ENCODE measurements around the gene PDZRN3.

PDZRN3 gene

DNA sequence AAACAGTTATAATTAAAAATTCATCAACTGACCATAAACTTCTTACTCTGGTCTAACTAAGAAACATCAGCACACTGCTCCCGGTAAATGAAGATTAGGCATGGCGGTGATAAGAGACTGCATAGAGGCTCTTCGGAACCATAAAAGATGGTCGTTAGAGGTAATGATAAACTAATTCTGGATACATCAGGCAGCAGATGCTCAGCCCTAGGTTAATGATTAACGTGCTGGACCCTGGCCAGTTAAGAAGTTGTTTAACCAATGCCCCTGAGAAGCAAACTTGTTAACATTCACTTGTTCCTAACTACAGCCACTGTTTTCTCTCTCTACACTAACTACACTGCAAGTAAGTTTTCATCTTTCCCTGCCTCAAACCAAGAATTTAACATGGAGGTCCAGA lies 111.5 kb downstream of the PDZRN3 start:
- no peak overlapping the region for H3K4me3 ChIP-seq
- TF ChIP-seq CTCF (IDR thresholded peaks at IDR 0.05), result no peak
- no peaks in the 10 kb centered on the region for H3K36me3 ChIP-seq
- H3K27me3 ChIP-seq, result no peaks in the 10 kb centered on the region
- H3K9me3 ChIP-seq, result no peaks in the 10 kb centered on the region
- H3K27ac ChIP-seq, result peak overlapping the region; percentile 78 to 93
- peaks cover 0 to 99% (median 61%) of the 10 kb centered on the region in 4 donors for H3K4me1 ChIP-seq
- DNase-seq, result no peak
- intact Hi-C loops (cut with DNase I; ENCODE audit: low total_unique reads), result loop anchor here (5.0 to 10.0 kb wide), 2 partner anchors 109 to 292 kb away; partner anchors contain the start of gene PDZRN3

GRCh38 chr3:73511571-73512525 lies 112.9 kb downstream of the PDZRN3 start:
- H3K27ac ChIP-seq, result peak overlapping the region; percentile 78 to 93
- intact Hi-C loops (cut with DNase I; ENCODE audit: low total_unique reads), result loop anchor here (5.0 to 10.0 kb wide), 2 partner anchors 110 to 293 kb away; partner anchors contain the start of gene PDZRN3
- DNase-seq, result no peak

GRCh38 chr3:73510784-73511183 lies 114.0 kb downstream of the PDZRN3 start:
- Histone ChIP-seq H3K27me3 (no peaks in the 10 kb centered on the region), H3K9me3 (no peaks in the 10 kb centered on the region), H3K36me3 (no peaks in the 10 kb centered on the region), H3K4me3 (no peak overlapping the region), H3K4me1 (peaks cover 0 to 94% (median 49%) of the 10 kb centered on the region in 4 donors), H3K27ac (peak overlapping the region; percentile 78 to 93)
- intact Hi-C loops (cut with DNase I; ENCODE audit: low total_unique reads), result loop anchor here (5.0 to 10.0 kb wide), 2 partner anchors 112 to 294 kb away; partner anchors contain the start of gene PDZRN3
- no peak for DNase-seq
- no peak for TF ChIP-seq CTCF (IDR thresholded peaks at IDR 0.05)

More at GRCh38 chr3:73511571-73512525, 112.9 kb downstream of the PDZRN3 start:
- no peaks in the 10 kb centered on the region for H3K27me3 ChIP-seq
- TF ChIP-seq CTCF (IDR thresholded peaks at IDR 0.05), result no peak
- H3K4me1 ChIP-seq, result peaks cover 0 to 93% (median 52%) of the 10 kb centered on the region in 4 donors
- no peaks in the 10 kb centered on the region for H3K9me3 ChIP-seq
- H3K4me3 ChIP-seq, result peak overlapping the region; percentile 5 to 7
- no peaks in the 10 kb centered on the region for H3K36me3 ChIP-seq

GRCh38 chr3:73510334-73510733 lies 114.4 kb downstream of the PDZRN3 start:
- DNase-seq, result no peak
- TF ChIP-seq CTCF (IDR thresholded peaks at IDR 0.05), result no peak
- intact Hi-C loops (cut with DNase I; ENCODE audit: low total_unique reads), result loop anchor here (5.0 to 10.0 kb wide), 2 partner anchors 112 to 294 kb away; partner anchors contain the start of gene PDZRN3
- H3K27ac ChIP-seq, result peak overlapping the region; percentile 78 to 93
- H3K9me3 ChIP-seq, result no peaks in the 10 kb centered on the region
- H3K27me3 ChIP-seq, result no peaks in the 10 kb centered on the region
- no peak overlapping the region for H3K4me3 ChIP-seq
- H3K4me1 ChIP-seq, result peaks cover 0 to 94% (median 47%) of the 10 kb centered on the region in 4 donors
- no peaks in the 10 kb centered on the region for H3K36me3 ChIP-seq

GRCh38 chr3:73509816-73510215 lies 114.9 kb downstream of the PDZRN3 start:
- Histone ChIP-seq H3K9me3 (no peaks in the 10 kb centered on the region), H3K27me3 (no peaks in the 10 kb centered on the region), H3K4me1 (peaks cover 0 to 94% (median 46%) of the 10 kb centered on the region in 4 donors), H3K36me3 (no peaks in the 10 kb centered on the region), H3K27ac (peak overlapping the region; percentile 78 to 93), H3K4me3 (no peak overlapping the region)
- no peak for DNase-seq
- intact Hi-C loops (cut with DNase I; ENCODE audit: low total_unique reads), result loop anchor here (5.0 to 10.0 kb wide), 3 partner anchors 112 to 337 kb away; partner anchors contain the start of gene PDZRN3
- no peak for TF ChIP-seq CTCF (IDR thresholded peaks at IDR 0.05)

Data from tibial artery (tissue), 4 donors.